ENCODE measurements around the gene NR2F1.

The NR2F1 gene

GRCh38 chr5:93592883-93593282, 9.9 kb downstream of the NR2F1 start:
- TF ChIP-seq CTCF (IDR thresholded peaks at IDR 0.05; ENCODE audit: insufficient read depth, low read length, poor library complexity, severe bottlenecking), result no peak
- Histone ChIP-seq H3K27me3 (replicated peaks; ENCODE audit: control insufficient read depth, insufficient read depth, low read length) (peaks cover 4% of the 10 kb centered on the region), H3K36me3 (ENCODE audit: control insufficient read depth, insufficient read depth, low read length) (no peaks in the 10 kb centered on the region), H3K4me3 (replicated peaks; ENCODE audit: low read depth, low read length) (no peak overlapping the region)
- no peak for DNase-seq (ENCODE audit: extremely low read depth, insufficient read length)

- no peak for TF ChIP-seq CTCF (IDR thresholded peaks at IDR 0.05; ENCODE audit: insufficient read depth, low read length, poor library complexity, severe bottlenecking)
- DNase-seq (ENCODE audit: extremely low read depth, insufficient read length), result no peak
- no peak overlapping the region for H3K4me3 ChIP-seq (replicated peaks; ENCODE audit: low read depth, low read length)
- H3K27me3 ChIP-seq (replicated peaks; ENCODE audit: control insufficient read depth, insufficient read depth, low read length), result peaks cover 4% of the 10 kb centered on the region
- H3K36me3 ChIP-seq (ENCODE audit: control insufficient read depth, insufficient read depth, low read length), result no peaks in the 10 kb centered on the region
Observed at GRCh38 chr5:93593476-93594131, 10.6 kb downstream of the NR2F1 start.

GRCh38 chr5:93594591-93595419, 11.8 kb downstream of the NR2F1 start:
- no peak for DNase-seq (ENCODE audit: extremely low read depth, insufficient read length)
- Histone ChIP-seq H3K36me3 (ENCODE audit: control insufficient read depth, insufficient read depth, low read length) (no peaks in the 10 kb centered on the region), H3K27me3 (replicated peaks; ENCODE audit: control insufficient read depth, insufficient read depth, low read length) (peaks cover 4% of the 10 kb centered on the region), H3K4me3 (replicated peaks; ENCODE audit: low read depth, low read length) (no peak overlapping the region)
- TF ChIP-seq CTCF (IDR thresholded peaks at IDR 0.05; ENCODE audit: insufficient read depth, low read length, poor library complexity, severe bottlenecking), result no peak

GRCh38 chr5:93595420-93596147, 12.6 kb downstream of the NR2F1 start:
- Histone ChIP-seq H3K36me3 (ENCODE audit: control insufficient read depth, insufficient read depth, low read length) (no peaks in the 10 kb centered on the region), H3K27me3 (replicated peaks; ENCODE audit: control insufficient read depth, insufficient read depth, low read length) (peaks cover 4% of the 10 kb centered on the region), H3K4me3 (replicated peaks; ENCODE audit: low read depth, low read length) (no peak overlapping the region)
- DNase-seq (ENCODE audit: extremely low read depth, insufficient read length), result no peak
- no peak for TF ChIP-seq CTCF (IDR thresholded peaks at IDR 0.05; ENCODE audit: insufficient read depth, low read length, poor library complexity, severe bottlenecking)

GRCh38 chr5:93596310-93596675, 13.3 kb downstream of the NR2F1 start:
- Histone ChIP-seq H3K27me3 (replicated peaks; ENCODE audit: control insufficient read depth, insufficient read depth, low read length) (peaks cover 4% of the 10 kb centered on the region), H3K36me3 (ENCODE audit: control insufficient read depth, insufficient read depth, low read length) (no peaks in the 10 kb centered on the region), H3K4me3 (replicated peaks; ENCODE audit: low read depth, low read length) (no peak overlapping the region)
- DNase-seq (ENCODE audit: extremely low read depth, insufficient read length), result no peak
- no peak for TF ChIP-seq CTCF (IDR thresholded peaks at IDR 0.05; ENCODE audit: insufficient read depth, low read length, poor library complexity, severe bottlenecking)

Data from GM06990 (cell line).